HG03460 (cell line): ENCODE data around the gene UBE2QL1.

ENCODE experiments used
- ATAC-seq: cut with Tn5 transposase; IDR thresholded peaks from one replicate; pipeline ENCODE4 v1.9.1; 2021; ENCODE audit not compliant: unreplicated experiment

Gene UBE2QL1

DNA sequence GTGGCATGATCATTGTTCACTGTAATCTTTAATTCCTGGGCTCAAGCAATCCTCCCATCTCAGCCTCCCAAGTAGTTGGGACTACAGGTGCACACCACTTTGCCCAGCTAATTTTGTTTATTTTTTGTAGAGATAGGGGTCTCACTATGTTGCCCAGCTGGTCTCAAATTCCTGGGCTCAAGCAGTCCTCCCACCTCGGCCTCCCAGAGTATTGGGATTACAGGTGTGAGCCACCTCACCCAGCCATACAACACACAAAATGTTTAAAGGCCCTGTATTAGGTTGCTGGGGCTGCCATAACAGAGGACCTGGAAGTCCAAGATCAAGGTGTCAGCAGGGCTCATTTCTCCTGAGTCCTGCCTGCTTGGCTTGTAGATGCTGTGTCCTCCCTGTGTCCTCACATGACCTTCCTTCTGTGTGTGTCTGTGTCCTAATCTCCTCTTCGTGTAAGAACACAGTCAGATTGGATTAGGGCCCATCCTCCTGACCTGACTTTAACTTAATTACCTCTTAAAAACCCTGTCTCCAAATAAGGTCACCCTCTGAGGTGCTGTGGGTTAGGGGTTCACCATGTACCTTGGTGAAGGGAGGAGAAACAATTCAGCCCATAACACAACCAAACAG is 5.4 kb downstream of the UBE2QL1 start:
- ATAC-seq, result no peak

DNA sequence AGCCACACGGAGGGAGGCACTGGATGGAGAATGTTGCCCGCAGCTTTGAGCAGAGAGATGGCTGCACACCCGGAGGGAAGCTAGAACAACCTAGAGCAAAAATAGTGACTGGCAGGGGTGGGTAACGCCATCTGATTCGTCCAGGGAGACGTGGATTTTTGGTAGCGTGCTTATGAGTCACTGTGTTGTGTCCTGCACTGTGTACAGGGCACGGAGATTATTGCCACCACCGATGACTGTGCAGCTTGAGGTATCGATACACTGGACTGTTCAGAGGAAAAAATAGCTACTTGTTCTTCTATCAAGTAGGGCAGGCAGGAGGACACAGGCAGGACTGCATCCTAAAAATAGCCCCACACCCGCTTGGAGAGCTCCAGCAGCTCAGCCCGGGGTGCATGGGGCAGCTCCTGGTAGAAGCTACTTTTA is 6.0 kb downstream of the UBE2QL1 start:
- ATAC-seq, result no peak

DNA sequence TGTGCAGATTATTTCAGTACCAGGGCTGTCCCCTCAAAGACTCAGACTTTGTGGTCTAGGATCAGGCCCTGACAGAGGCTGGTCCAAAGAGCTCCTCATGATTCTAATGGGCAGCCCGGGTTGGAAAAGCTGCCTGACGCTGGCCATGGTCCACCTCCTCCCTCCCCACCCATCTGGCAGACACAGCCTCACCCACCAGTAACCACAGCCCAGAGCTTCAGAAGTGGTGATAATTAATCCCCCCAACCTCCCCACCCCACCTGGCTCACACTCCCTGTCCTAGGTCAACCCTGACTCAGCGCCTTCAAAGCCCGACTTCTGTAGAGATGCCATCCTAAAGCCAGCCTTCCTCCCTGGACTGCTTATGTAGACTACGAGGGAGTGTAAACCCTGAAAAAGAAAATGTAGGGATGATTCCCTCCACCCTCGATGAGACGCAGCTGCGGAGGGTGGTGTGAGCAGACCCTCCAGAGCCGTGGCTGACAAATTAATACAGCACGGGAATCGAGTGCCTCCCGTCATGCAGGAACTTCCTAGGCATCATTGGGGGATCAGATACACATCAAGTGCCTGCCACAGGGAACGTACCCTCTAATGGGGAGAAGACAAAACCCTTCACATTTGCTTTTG is 7.0 kb downstream of the UBE2QL1 start:
- ATAC-seq, result no peak

DNA sequence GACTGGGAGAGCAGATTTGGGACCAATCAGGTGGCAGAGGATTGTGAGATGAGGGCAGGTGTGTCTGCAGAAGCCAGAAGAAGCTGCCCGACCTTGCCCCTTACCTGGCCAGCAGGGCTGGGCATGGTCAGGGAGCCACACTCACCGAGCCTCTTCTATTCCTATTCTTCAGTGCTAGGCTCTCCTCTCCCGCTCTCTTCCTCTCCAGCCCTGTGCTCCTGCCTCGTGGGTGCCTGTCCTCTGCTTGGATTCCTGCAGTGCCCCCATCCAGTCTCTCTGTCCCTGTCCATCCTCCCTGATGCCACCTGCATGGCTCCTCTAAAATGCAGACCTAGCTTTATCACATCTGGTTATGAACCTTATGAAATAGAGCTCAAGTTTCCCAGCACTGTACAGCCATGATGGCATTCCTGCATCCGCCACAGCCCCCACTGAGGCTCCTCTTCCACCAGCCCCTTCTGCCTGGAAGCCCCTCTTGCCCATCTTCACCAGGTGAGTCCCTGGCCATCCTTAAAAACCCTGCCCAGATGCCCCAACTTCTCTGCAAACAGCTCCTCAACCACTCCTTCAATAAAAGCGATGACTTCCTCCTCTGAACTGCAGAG is 8.2 kb downstream of the UBE2QL1 start:
- no peak for ATAC-seq

DNA sequence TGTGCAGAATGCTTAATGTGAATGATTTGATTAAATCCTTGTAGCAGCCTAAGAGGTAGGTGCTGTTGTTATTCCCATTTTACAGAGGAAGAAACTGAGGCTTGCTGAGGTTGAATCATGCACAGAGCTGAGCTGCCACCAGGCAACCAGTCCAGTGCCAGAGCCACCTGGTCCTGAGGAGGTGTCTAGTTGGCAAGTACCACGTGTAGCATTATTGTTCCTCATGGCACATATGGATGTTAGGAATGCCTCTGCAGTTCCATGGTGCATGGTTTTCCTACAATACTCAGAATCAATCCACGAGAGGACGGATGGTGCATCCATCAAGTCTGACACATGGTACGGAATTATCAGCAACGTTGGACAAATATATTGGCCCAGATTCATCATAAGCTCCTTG is 8.9 kb downstream of the UBE2QL1 start:
- no peak for ATAC-seq

DNA sequence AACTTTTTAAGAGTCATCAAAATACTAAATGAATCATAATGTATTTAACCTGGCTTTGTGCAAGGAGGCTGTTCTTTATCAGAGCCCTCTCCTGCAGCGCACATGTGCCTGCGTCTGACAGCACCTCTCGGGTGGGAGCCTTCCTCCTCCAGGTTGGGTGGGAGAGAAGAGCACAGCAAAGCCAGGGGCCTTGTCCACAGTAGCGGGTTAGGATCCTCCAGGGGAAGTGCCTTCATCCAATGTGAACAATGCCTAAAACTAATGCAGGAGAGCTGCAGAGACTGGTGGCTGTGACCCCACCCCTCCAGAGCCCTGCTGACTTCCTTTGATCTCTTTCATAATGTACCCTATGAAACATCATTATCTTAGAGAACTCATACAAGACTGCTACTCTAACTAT is 10.2 kb downstream of the UBE2QL1 start:
- ATAC-seq, result no peak

DNA sequence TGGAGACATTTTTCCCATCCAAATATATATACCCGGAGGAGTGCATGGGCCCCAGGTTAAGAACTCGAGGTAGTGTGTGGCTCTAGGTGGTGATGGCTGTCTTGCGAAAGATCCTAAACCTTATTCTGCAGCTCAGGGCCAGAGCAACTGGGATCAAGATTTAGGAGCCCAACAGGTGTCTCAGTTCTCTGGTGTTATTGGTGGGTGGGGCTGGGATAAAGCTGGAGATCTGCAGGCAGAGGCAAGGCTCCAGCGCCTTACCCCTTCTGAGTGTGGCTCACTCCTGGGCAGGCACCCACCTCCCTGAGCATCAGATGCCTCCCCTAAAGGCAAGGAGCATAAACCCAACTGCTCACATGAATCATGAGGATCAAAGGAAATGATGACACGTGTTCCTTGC is 11.2 kb downstream of the UBE2QL1 start:
- no peak for ATAC-seq

DNA sequence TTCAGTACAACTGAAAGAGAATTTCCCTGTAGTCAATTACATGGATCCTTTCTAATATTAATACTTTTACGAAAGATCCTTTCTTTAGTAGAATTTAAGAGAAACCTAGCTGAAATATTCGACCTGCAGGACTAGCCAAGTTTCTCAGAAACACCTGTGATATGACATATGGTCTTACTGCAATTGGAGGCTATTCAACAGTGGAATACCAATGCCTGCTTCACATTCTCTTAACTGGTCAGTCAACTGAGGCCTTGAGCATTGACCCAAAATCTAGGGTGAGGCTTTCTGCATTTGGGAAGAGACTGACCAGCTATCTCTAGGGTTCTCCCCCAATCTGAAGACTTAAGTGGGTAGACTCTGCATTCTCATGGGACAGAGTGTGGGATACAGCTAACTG is 12.3 kb downstream of the UBE2QL1 start:
- no peak for ATAC-seq

DNA sequence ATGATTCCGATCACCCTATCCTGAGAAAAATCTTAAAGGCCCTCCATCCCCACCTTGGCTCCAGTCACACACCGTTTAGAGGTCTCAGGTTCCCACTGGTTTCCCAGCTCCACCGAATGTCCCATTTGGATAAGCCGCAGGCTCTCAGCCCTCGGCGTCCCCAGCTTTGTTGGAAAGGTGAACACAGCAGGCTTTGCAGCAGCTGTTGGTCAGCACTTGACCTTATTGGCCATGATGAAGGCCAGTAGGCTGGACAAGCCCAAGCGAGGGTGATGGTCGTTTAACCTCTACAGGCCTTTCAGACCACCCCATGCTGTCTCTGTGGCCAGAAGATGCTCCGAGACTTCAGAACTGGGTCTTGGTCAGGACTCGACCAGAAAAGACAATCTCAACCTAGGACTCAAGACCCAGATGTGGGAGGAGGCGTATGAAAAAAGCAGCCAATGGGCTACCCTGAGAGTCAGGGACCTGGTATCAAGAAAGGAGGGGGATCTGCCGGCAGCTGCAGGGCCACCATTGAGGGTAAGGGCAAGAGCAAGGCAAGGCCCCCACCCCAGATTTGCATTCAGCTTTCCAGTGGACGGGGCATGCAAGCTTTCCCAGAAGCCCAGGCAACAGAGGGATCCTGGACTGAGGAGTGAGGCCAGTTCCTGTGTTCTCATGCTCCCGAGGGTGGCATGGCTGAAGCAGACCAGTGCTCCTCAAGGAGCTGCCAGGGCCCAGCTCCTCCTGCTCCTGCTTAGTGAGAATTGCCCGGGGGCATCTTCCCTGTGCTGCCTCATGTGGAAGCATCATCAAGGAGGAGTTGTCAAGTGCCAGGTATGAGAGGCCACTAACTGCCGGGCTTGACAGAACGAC is 13.4 kb downstream of the UBE2QL1 start:
- no peak for ATAC-seq

DNA sequence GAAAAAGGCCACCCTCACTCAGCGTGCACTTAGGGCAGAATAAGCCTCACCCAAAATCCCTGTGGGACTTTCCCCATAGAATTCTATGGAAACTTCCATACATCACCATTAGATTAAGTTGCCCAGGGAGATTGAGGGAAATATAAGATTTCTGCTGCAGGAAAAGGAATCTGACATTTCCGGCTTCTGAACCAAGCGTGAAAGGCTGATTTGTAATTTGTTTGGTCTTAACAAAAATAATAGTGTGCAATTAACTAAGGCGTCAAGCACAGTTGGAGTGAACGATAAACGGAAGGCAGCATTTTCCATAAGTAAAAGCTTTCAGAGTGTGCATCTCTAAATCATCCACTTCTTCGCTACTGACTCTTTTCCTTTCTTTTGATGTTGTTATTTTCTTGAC is 14.0 kb downstream of the UBE2QL1 start:
- no peak for ATAC-seq

DNA sequence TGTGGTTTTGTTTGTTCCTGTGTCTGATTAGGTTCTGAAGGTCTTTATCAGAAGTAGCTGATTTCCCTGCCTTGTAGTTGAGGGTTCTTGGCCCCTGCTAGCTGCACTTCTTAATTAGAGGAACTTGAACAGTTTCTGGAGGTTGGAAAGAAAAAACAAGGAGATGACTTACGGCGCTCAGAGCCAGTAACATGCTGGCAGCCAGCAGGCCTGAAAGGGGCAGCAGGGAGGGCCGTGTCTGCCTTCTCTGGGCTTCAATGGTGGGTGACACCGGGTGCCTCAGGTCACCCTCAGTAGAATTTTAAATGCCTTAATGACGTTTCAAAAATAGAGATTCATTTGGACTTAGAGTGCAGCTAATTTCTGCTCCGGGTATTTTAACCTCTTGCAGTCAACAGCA is 15.8 kb downstream of the UBE2QL1 start:
- no peak for ATAC-seq

DNA sequence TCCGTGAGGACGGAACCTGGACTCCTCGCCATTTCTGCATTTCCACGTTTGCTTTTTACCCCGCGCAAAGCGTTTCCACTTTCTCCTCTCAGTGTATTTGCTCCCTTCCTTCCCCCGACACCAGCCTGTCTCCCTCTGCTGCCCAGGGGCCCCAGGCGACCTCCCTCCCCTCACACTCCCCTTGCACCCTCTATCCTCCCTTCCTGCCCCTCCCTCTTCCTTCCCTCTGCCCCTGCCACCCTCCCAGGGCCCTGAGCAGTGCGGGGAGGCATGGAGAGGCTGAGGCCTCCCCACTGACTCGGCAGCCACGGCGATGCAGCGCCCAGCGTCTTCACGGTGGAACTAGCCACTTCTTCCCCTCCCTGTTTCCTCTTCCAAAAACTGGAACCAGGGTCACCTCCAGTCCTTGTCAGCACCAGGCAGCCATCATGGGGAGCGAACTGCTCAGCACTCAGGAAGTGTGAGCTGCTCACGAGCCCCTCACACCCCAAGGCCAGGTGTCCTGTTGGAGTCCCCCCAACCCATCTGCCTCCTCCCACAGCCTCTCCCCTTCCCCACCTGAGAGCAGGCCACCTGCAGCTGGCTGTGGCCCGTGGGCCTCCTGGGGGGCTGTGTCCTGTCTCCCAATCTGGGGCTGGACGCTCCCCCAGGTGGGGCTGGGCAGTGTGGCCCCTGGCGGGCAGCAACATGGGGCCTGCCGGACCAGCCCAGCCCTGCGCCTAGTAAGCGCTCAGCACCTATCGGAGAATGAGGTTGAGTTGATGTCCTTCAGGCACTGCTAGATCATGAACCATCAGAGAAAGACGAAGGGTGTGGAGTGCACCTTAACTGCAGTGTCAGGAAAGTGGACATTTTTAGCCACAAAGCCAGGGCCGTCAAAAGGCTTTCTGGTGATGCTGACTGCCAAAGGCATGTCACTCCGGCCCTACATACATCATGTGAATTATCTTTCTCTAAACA is 17.5 kb downstream of the UBE2QL1 start:
- ATAC-seq, result no peak

DNA sequence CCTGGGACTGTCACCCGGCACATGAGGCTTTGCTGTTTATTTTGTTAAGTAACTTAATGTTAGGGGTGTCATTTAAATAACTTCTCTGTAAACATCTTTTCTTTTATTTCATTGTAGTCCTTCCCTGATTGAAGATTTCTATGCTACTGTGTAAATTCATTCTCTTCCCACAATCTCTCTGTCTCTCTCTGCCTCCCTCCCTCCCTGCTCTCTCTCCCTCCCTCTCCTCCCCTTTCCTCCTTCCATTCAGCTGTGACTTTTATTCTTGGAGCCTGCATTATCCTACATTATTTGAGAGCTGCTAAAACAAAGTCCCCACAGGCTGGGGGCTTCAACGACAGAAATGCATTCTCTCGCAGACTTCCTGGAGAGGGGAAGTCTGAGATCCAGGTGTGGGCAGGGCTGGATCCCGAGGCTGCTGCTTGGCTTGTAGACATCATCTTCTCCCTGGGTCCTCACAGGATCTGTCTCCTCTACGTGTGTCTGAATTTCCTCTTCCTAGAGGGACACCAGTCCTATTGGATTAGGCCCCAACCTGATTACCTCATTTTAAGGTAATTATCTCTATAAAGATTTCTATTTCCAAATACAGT is 18.4 kb downstream of the UBE2QL1 start:
- ATAC-seq, result no peak

DNA sequence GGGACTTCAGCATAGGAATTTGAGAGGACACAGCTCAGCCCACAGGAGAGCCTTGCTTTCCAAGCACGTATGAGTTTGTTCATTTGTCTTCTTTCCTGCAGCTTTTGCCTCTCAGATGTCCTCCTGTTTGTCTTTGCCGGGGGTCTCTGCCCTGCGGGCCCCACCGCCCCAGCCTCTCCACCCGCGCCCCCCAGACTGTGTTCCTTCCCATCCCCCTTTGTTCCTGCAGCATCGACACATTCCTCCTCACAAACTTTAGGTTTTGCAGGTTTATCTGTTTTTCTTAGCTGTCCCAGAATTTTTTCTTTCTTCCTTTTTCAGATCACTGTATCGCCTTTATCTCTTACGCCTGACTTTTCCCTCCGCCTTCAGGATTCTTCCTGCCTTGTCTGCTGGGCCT is 18.9 kb downstream of the UBE2QL1 start:
- ATAC-seq, result no peak

DNA sequence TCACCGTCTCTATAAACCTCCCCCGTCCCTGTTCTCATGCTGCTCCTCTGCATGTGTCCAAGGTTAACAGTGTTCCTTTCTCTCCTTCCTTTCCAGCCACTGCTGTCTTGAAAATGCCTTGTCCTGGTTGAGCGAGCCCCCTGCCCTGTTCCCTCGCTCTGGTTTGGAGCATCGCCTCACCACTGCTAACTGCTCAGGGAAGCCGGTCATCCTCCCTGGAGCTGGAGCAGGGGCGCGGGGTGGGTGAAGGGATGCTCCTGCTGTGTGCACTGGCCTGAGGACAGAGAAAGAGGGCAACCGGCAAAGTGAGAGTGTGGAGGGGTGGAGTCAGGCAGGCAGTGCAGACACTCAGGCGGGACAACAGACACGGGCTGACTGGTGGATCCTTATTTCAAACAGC is 19.4 kb downstream of the UBE2QL1 start:
- ATAC-seq, result no peak

DNA sequence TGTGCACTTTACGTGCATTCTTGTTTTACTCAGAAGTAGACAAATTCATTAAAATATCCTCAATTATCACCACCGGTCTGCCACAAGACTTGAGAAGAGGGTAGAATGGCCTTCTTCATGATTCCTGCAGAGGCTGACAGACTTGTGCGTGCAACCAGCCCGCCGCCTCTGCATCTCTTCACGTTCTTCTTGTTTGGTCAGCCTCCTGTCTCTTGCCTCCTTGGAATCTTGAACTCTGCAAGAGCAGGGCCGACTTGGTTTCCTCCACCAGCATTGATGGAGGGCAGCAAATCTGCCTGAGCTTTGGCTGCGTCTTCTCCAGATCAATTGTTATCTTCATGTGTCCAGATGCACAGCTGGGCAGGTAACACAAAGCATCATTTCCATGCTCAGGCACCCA is 20.2 kb downstream of the UBE2QL1 start:
- no peak for ATAC-seq

DNA sequence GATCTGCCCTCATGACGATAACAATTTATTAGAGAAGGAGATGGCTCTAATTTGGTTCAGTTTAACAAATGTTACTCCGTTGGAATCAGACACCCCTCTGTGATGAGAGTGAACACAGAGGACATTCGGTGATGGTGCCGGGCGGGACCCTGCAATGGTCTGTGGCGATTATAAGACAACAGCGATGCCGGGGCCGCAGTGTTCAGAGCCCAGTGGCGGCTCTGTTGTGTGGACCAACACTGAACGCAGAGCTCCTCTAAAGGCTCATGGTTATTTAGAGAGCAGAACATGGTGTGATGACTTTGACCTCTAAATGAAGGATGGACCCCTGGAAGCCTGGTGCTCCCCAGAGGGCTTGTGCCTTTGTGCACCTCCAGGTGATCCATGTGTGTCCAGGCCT is 21.2 kb downstream of the UBE2QL1 start:
- ATAC-seq, result no peak

DNA sequence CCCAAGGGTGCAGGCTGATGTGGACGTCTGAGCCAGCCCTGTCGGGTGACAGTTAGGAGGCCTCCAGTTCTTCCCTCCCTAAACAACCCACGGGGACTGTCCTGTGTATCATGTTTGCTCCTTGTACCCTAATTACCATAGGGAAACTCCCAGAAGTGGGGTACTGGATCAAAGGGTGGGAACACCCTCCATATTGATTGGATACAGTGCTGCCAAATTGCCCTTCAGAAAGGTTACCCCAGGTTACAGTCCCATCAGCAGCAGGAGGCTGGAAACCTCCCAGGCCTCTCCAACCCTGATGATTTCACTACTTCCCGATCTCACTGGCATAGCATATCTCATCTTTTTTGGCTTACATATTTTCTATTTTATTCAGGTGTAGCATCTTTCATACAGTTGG is 22.0 kb downstream of the UBE2QL1 start:
- ATAC-seq, result no peak

DNA sequence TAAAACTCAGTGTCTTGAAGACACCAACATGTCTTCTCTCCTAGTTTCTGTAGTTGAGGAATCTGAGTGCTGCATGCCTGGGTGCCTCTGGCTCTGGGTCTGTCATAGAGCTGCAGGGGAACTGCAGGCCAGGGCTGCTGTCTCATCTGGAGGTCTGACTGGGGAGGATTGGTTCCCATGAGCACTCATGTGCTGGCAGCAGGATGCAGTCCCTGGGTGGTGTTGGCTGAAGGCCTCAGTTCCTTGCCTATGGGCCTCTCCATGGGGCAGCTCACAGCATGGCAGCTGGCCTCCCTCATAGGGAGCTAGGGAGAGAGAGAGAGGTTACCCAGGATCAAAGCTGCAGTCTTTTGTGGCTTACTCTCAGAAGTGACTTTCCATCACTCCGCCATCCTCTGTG is 22.6 kb downstream of the UBE2QL1 start:
- ATAC-seq, result no peak

DNA sequence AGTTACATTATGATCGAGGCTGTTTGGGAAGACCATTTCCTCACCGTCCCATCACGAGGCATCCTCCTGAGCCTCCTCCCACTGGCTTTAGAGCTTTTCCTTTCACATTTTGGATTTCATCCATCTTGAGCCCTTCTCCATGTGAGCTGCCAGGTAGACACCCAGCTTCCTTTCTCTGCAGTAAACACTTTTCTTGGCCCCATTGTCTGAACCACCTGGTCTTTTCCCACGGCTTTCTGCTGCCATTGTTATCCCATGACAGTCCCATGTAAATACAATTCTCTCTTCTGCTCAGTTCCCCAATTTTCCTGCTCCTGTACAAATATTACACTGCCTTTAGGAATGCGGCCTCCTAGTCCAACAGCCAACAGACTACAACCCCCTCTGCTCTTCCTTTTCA is 24.1 kb downstream of the UBE2QL1 start:
- no peak for ATAC-seq
